ENCODE results near the gene ZBTB49.

ZBTB49 gene

DNA sequence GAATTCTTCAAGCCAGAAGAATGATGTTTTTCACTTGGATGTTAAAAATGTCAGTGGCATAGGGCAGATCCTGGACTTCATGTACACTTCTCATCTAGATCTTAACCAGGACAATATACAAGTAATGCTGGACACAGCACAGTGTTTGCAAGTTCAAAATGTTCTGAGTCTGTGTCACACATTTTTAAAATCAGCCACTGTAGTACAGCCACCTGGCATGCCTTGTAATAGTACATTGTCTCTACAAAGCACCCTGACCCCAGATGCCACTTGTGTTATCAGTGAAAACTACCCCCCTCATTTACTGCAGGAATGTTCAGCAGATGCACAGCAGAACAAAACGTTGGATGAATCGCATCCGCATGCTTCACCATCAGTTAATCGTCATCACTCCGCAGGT, 11.9 kb downstream of the ZBTB49 start:
- TF ChIP-seq, protein P1, sequence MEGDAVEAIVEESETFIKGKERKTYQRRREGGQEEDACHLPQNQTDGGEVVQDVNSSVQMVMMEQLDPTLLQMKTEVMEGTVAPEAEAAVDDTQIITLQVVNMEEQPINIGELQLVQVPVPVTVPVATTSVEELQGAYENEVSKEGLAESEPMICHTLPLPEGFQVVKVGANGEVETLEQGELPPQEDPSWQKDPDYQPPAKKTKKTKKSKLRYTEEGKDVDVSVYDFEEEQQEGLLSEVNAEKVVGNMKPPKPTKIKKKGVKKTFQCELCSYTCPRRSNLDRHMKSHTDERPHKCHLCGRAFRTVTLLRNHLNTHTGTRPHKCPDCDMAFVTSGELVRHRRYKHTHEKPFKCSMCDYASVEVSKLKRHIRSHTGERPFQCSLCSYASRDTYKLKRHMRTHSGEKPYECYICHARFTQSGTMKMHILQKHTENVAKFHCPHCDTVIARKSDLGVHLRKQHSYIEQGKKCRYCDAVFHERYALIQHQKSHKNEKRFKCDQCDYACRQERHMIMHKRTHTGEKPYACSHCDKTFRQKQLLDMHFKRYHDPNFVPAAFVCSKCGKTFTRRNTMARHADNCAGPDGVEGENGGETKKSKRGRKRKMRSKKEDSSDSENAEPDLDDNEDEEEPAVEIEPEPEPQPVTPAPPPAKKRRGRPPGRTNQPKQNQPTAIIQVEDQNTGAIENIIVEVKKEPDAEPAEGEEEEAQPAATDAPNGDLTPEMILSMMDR (IDR thresholded peaks at IDR 0.05; ENCODE audit: extremely low read depth, missing control alignments), result no peak
- DNase-seq (ENCODE audit: low spot score), result no peak

DNA sequence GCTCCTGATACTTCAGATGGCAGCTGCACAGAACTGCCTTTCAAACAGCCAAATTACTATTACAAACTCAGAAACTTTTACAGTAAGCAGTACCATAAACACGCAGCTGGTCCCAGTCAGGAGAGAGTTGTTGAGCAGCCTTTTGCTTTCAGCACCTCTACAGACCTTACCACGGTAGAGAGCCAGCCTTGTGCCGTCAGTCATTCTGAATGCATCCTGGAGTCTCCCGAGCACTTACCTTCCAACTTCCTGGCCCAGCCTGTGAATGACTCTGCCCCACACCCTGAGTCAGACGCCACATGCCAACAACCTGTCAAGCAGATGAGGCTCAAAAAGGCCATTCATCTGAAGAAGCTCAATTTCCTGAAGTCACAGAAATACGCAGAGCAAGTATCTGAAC, 12.4 kb downstream of the ZBTB49 start:
- no peak for DNase-seq (ENCODE audit: low spot score)
- TF ChIP-seq, protein P1 (IDR thresholded peaks at IDR 0.05; ENCODE audit: extremely low read depth, missing control alignments), result no peak

DNA sequence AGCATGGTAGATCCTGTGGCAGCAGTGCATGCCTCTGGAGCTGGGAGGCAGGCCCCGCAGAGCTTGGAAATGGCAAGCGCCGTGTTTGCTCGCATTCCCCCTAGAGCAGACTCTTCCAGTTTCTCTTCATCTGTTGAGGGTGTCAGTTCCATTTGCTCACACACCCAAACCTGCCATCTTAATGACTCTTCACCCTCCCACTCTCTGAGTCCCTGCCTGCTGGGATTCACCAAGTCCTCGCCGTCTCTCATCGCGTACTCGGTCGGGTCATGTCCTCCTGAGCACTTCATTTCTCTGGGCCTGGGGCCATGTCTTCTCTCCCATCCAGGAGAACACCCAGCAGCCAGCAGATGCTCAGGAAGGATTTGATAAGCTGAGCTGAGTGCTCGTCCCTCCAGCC, 16.9 kb downstream of the ZBTB49 start:
- TF ChIP-seq, protein P1 (IDR thresholded peaks at IDR 0.05; ENCODE audit: extremely low read depth, missing control alignments), result no peak
- no peak for DNase-seq (ENCODE audit: low spot score)

DNA sequence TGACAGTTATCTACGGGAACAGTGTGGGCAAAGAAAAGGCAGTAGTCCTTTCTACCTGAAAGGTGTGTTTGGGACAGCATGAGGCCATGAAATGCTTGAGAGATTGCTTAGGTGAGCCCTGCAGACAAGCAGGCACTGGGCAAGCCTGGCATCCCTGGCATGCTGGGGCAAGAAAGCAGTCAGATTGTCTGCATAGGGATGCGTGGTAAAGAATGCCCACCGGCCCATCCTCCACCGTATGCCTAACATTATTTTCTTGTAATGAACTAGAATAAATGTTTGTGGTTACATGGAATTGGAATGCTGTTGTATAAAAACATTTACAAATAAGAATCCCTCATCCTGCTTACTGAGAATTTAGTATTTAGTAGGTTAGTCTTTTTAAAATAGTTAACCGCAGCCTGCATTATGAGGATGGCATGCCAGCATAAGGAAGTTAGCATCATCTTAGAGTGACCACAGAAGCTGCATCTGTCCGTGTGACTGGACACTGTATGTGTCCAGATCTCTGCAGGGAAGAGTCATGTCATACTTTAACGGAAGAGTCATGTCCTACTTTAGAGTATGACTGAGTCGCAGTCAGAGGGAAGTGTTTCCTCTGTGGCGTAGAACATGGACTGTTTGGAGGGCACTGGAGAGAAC, 18.9 kb downstream of the ZBTB49 start:
- TF ChIP-seq, protein P1 (IDR thresholded peaks at IDR 0.05; ENCODE audit: extremely low read depth, missing control alignments), result no peak
- no peak for DNase-seq (ENCODE audit: low spot score)

DNA sequence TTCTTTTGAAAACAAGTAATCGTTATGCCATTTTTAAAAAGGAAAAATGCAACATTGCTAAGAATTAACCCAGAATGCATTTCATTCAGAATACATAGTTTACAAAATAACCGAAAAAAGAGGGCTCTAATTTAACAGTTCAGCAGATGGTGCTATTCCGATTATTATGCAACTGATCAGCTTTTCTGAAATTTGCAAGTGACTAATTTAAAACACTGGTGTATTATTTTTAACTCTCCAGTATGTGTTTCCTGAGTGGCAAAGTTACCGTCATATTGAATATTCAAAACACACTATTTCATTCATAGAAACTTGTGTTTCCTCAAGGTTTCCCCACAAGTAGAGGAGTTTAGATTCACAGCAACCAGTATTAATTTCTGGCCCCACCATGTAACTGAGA, 21.1 kb downstream of the ZBTB49 start:
- DNase-seq (ENCODE audit: low spot score), result no peak

DNA sequence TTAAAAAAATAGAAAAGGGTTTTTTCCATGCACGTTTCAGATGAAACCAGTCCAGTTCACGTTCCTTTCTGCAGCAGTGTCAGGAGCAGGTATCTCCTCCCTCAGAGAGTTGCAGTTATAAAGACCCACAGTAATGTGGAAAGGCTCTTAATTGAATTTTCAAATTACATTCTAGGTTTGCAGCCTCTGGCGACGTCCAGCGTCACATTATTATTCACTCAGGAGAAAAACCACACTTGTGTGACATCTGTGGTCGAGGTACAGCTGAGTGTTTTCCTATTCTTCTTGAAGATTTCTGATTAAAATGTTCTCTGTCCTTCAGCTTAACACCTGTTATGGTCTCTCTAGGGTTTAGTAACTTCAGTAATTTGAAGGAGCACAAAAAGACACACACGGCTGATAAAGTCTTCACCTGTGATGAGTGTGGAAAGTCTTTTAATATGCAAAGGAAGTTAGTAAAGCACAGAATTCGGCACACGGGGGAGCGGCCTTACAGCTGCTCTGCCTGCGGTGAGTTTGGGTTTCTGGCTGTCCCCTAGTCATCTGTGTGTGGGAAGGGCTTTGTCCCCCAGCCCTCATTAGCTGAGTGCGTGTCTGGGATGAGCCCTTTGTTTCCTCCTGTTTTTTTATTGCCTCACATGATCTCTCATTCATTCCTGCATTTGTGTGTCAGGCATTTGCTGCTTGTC, 25.6 kb downstream of the ZBTB49 start:
- DNase-seq (ENCODE audit: low spot score), result no peak
- TF ChIP-seq, protein P1 (IDR thresholded peaks at IDR 0.05; ENCODE audit: extremely low read depth, missing control alignments), result no peak

More for the DNA sequence above, 21.1 kb downstream of the ZBTB49 start:
- TF ChIP-seq, protein P1 (IDR thresholded peaks at IDR 0.05; ENCODE audit: extremely low read depth, missing control alignments), result no peak

DNA sequence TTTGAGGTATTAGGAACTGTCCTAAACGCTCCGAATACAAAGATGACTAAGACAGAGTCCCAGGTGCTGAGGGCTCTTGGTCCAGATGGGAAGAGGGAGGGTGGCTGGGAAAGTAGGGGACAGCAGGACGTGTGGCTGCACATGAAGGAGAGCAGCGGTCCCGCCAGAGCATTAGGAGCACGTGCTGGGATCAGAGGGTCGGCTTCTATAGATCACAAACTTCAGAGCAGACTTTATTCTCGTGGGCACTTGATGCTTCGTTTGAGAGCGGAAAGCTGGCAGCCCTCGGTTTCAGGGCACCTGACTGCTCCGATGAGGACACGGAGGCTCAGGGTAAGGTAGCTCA, 26.1 kb downstream of the ZBTB49 start:
- TF ChIP-seq, protein P1 (IDR thresholded peaks at IDR 0.05; ENCODE audit: extremely low read depth, missing control alignments), result no peak
- DNase-seq (ENCODE audit: low spot score), result no peak

Measured in GM20000 (cell line).